HG02763 (cell line): ENCODE measurements around the gene ERI3.

ENCODE experiments used
- ATAC-seq: cut with Tn5 transposase; IDR thresholded peaks from one replicate; pipeline ENCODE4 v1.9.1; 2021; ENCODE audit warnings: mild to moderate bottlenecking, moderate library complexity; ENCODE audit not compliant: unreplicated experiment

The ERI3 gene, protein sequence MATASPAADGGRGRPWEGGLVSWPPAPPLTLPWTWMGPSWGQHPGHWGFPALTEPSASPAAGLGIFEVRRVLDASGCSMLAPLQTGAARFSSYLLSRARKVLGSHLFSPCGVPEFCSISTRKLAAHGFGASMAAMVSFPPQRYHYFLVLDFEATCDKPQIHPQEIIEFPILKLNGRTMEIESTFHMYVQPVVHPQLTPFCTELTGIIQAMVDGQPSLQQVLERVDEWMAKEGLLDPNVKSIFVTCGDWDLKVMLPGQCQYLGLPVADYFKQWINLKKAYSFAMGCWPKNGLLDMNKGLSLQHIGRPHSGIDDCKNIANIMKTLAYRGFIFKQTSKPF

DNA sequence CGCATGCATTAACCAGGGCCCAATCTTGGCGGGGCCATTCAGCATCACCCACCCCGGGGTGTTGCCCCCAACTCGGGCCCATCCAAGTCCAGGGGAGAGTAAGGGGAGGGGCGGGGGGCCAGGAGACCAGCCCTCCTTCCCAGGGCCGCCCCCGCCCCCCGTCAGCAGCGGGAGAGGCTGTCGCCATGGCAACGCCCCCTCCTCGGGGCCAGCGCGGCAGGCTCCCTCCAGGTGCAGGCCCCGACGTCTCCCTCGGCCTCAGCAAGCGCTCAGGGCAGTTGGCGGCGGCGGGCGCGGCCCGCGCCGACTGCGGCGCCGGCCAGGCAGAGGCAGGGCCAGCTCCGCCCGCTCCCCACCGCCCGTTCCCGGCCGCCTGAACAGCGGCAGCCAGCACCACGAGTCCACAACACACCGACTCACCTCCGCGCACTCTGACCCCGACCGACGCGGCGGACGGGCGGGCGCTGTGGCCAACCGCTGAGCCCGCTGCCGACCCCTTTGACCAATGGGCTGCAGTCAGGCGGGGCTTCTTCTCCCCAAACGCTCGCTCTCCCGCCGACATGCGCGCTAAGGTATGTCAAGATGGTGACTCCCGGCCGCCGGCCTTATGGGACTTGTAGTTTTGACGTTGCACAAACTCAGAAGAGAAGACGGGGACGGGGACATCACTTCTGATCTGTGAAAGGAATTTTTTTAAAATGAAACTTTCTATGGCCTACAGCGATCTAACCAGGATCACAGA, at the start of gene ERI3:
Gene ERI3, minus strand, starts transcription at position 418 of the 742 bp plus-strand sequence. Its CDS starts 231 bp downstream, at position 187.
- ATAC-seq = peak; percentile 98

DNA sequence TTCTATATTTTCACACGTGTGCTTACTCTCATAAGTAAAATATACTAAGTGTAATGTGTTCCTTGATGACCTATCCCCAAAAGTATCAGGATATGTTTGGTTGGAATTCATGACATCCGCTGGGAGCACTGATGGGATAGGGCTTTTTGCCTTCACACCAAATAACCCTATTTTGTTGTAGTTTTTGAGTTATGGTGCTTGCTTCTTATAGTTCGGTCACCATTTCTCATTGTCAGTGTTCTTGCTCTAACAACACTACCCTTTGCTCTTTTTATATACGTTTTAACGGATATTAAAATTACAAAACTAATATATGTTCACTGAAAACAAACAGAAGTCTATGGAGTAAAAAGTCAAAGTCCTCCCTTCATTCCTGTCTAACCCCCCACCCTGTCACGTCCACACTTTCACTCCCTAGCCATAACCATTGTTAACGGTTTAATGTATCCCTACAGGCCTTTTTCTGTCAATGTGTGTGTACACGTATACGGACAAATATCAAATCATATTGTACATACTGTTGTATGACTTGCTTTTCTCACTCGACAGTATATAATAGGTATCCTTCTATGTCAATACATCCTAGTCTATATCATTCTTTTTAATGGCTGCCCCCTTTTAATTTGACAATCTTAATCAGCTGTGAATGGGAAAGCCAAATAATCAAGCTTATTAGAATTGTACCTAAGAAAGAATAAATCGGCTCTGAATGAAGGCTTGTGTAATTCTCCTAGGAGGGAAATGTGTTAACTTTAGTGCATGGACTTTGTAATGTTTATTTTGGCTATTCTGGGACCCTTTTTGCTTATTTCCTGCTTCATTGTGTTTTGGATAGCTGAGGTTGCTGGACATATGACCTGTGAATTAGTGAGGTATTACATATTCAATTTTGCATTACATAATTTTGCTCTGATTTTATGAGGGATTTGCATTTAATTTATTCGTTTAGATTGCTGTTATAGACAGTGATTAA, 46.5 kb upstream of the ERI3 start:
- no peak for ATAC-seq

DNA sequence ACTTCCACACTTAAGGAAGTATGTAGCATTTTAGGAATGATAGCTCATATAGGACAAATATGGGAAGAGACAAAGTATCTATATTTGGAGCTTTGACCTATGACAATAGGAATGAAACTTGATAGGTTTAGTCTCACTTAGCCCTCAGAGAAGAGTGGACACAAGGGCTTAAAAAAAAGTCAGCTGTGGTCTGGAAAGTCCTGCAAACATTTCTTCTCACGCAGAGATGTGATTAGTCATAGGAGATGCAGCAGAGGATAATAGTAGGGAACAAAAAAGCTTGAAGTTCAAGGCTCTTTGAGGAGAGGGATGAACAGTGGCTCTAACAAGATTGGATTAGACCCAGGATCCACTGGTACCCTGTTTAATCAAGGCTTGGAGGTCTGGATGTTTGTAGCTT, 35.2 kb upstream of the ERI3 start:
- ATAC-seq = no peak

DNA sequence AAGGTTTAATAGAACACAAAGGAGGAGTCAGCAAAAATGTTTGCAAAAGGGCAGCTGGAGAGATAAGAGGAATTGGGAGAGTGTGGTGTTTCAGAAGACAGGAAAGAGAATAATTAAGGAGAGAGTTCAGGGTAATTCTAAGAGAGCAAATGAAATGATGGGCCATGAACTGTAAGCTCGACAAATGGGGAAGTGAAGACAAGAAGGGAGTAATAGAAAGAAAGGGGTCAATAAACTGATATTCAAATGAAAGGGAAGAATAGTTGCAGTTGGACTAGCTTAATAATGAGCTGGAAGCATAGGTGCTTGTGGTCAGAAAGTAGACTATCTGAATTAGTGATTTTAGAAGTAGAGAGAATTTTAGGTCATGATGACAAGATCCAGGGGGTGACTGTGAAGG, 34.4 kb upstream of the ERI3 start:
- ATAC-seq = no peak

DNA sequence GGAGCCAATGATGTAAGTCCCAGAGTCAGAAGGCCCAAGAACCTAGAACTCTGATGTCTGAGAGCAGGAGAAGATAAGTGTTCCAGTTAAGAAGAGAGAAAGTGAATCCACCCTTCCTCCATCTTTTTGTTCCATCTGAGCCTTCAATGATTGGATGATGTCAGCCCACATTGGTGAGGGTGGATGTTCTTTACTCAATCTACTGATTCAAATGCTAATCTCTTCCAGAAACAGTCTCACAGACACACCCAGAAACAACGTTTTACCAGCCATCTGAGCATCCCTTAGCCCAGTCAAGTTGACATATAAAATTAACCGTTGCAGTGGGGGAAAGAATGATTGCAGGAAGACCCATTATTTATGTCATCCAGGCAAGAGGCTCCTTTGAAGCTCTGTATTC, 33.5 kb upstream of the ERI3 start:
- no peak for ATAC-seq

DNA sequence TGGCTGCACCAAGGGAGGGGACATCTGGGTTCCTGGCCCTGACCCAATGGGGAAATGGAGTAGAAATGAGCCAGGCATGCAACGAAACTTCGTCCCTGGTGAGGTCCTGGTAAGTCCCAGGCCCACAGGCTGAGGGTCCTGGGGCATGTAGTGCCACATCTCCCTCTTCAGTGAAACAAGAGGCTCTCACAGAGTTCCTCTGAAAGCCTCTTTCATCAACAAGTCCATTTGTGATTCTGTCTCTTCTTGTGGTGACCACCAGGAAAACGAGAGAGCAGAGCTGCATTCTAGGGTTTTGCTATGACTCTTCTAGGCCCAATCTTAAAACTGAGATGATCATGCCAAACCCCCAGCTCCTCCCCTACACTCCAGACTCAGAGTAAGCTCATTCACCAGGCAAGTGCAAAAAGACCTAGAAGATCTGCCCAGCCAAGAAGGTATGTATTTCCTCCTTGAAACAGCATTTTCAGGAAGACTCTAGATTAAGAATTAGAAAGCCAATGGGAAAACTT, 25.7 kb upstream of the ERI3 start:
- no peak for ATAC-seq

DNA sequence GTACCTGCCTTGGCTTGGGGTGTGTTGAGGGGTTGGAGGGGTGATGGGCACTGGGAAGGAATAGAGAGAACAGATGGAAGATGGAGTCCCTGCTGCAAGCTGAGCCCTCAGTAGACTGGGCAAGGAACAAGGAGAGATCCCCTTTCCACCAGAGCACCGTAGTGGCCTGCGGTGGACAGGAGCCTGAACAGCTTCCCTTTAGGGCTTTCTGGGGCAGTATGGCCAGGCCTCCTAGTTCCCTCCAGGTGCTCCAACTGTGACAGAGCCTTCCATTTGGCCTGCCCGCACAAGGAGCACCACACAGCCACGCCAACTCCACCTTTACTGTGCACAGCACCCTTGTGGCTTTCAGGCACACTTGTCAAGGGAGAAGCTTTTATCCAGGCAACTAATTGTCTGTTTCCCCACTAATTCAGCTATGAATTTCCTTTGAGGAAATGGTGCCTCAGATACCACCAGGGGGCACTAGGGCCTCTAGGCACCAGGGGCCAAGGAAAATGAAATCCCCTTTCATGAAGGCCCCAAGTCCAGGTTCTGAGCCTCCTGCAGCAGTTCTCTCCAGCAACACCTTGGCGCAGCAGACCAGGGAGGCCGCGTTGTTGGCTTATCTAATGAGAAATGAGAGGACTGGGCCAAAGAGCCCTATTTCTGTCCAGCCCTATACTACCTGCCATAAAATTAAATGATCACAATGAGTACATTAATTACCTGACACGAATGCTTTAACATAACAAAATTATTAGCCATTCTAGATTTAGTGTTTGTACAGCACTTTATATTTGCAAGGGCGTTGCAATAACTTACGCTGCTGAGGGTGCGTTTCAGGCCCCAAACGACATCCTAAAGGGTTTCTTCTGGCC, 23.1 kb upstream of the ERI3 start:
- no peak for ATAC-seq

DNA sequence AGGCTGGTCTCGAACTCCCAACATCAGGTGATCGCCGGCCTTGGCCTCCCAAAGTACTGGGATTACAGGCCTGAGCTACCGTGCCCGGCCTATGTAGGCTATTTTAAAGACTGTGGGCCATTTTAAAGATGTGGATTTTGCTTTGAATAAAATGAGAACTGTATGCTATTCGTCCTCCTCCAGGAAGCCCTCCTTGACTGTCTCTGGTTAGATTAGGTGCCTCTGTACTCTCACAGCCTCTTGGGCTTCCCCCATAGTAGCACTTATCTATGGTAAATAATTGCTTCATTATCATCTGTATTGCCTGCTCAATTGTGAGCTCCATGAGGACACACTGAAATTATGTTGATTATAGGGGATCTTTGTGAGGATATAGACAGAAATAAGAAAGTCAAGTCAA, 20.5 kb upstream of the ERI3 start:
- no peak for ATAC-seq

DNA sequence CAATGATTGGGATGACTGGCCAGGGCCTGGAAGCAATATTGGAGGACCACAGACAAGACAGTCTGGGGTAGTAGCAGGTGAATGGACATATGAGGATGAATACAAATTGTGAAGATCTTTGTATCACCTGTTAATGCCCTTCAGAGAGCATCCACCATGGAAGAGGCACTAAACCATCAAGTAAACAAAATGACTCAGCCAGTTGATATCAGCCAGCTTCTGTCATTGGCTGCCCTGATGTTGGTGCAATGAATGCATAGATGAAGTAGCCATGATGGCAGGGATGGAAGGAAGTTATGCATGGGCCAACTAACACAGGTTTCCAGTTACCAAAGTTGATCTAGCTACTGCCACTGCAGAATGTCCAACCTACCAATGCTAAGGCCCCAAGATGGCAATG, 16.1 kb upstream of the ERI3 start:
- ATAC-seq = no peak

DNA sequence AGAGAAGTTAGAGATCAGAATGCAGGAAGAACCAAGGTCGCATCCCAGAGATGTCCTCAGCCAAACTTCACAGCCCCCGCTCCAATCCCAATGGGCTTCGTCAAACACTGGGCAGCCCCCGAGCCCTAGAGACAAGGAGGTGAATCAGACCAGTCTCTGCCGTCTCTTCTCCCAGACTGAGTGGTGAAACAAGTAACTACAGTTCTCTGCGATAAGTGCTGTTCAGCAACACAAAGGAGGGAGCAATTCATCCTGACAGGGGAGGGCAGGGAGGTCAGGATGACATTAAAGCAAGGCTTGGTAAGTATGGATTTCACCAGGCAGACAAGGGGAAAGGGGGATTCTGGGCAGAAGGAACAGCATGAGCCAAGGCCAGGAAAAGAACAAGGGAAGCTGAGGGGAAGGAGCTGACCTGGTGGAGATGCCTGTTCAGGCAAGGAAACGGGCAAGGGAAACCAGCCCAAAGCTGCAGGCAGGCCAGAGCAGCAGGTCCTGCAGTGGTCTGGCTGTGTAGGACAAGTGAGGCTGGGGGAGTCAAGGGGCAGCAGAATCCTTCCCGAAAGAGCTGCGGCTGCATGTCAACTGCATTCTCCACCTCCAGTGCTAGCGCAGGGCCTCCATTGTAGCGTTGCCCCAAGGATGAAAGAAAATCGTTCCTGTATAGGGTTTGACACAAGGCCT, 13.6 kb upstream of the ERI3 start:
- no peak for ATAC-seq

DNA sequence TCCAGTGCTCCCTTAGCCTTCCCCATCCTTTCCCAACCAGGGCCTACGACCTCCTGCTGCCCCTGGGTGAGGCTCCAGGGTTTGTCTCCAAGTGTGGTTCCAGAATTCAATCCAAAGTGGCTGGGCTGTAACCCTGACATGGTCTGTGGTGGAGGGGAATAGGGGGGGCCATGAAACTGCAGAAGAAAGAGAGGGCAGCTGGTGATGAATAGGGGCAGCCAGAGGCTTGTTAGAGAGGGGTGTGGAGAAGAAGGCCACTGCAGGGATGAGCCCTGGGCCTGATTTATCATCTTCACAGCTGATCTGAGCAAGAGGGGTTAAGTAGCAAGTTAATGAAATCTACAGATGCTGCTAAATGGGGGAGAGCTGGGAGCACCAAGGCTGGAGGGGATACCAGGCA, 12.9 kb upstream of the ERI3 start:
- no peak for ATAC-seq

DNA sequence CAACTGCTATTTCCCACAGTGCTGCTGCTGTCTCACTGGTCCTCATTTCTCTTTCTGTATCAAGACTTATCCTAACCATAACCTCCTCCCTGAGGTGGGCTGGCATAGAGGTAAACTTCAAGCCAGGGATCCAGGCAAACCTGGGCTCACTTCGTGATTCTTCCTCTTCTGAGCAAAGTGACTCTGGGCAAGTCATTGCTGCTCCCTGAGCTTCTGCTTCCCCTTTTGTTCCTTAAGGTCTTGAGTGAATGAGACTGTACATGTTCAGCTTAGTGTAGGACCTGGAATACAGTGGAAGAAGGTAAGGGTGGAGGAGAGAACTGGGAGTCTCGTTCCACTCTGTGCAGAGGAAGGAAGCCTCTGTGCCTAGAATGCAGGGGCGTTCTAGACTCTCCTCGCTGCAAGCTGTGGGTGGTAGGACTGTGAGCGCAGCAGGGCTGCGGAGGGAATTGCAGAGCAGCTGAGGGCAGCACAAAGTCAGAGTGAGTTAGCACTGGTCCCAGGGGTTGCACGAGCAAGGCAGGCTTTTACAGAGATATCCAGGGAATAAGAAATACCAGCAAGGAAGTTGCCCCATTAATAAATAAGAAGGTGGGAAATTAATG, 11.4 kb upstream of the ERI3 start:
- no peak for ATAC-seq

DNA sequence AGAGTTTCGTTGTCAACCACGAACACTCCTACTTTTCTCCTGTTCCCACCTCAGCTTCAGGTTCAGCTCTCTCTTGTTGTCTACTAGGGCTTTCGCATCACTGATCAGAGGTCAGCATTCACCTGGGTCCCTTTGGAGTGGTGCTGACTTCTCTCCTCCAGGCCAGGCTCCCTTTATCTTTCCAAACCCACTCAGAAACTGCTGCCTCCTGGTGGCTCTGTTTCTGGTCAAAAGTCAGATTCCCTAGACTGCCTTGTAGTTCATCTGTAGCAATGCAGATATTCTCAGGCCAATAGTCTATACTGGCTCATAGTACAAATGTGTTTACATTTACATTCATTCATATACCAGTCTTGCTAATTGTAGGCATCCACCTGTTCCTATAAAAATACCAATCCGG, 6.4 kb upstream of the ERI3 start:
- no peak for ATAC-seq

DNA sequence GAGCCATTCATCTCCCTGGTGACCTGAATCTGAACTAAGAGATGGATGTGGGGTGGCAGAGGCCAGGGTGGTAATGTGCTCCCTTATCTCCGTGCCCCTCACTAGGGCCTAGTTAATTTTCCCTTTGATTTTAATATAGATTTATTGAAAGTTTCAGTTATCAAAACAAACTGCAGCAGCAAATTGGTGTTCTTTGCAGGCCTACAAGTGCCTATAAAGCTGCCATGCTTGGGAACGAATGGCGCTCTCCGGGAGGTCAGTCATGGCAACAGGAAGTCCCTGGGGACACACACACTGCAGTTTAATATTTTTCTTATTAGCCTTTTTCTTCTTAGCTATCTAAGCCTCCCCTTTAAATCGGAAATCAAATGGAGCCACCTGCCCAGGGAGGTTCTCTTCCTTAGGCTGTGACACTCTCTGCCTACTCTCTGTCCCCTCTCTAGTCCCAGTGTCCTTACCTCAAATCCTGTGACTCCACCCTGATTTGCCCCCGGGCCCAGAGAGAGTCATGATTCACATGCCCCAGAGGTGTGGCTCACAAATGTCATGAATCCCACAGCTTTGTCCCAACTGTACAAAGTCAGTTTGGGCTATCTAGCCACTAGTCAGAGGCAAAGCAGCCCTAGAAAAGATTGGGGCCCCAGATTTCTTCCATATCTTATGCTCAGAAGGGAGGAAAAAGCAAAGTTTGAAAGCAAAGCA, 4.3 kb upstream of the ERI3 start:
- no peak for ATAC-seq

DNA sequence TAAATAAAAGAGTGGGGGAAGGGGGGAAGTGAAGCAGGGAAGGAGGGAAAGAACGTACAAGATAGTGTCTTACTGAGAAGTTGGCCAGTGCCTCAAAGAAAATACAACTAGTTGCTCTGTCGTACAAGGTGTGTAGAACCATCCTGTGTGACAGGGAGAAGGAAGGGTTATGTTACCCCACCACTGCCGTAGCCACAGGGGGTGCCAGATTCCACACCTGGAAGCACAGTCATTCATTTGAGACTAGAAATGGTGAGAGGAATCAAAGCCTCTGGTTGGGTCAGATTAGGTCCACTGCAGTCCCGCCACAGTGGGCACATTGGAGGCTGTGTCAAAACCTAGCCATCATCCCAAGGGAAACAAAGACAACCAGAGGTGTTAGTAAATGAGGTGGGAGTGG, 2.7 kb upstream of the ERI3 start:
- ATAC-seq = no peak

DNA sequence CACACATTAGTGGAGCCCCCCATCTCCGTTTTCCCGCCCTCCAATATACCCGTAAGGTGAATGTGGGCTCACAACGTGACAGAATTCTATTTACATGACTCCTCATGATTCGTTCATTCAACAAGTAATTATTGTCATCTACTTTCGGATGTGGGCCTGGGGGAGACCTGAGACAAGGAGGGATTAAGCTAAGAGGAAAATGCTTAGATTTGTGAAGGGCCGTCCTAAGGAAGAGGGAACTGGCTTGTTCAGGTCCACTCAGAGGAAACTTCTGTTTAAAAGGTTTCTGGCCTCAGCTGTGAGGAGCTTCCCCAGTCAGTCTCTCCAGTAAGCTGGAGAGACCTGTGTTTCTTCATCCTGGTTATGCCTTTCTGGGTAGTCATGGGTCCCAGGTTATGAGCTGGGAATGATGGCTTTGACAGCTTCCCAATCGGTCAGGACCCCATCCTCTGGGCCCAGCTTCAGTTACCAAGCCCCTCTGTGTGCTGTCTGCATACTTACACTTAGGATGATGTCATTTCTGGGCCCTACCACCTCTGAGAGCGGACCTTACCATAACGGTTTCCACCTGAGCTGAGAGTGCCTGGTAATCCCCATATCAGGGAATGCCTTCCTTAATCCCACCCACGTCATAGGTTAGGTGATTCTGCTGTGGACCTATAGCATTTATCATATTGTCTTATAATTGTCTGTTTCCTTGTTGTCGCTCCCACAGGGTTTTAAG, 687 bp upstream of the ERI3 start:
- no peak for ATAC-seq

DNA sequence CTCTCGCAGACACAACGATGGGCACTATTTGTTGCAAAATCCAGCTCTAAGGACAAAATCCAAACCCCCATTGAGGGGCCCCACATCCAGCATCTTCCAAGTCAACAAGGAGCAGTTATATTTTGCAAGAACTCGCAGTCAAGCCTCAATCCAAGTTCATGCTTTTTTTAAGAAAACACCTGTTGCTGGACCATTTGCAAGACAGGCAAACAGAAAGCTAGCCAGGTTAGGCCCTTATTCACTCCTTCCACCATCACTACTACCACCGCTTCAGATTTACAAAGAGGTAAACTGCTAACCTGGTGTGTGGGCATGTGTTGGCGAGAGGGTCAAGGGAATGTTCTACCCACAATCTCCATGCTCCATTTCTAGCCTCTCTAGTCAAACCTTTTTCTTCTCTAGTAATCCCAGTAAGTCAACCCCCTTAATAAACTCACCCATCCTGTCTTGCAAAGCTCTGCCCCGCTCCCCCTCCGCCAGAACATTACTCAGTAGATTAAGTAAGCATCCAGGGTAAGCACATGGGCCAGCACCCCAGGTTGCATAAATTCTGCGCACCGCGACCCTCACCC, 703 bp downstream of the ERI3 start:
- no peak for ATAC-seq

DNA sequence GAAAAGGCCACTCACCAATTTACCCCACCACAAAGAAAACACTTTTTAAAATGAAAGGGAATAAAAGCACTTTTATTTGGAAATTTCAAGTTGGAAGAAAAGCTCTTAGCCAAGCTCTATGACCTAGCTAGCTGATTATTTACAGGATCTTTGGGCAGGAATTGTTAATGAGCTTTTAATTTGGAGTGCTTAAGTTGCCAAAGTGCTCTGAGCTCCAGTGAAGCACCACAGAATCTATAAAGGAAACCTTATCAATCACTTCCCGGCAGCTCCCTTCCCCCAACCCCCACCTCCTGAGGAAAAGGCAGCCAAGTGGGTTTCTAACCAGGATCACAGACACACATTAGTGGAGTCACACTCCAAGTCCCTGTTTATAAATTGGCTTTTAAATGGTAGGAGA, 1.5 kb downstream of the ERI3 start:
- no peak for ATAC-seq
